ENCODE measurements around the gene DET1. TPM values are rescaled to one million over a fixed set of nuclear protein-coding genes. Genes with fewer than 3 reads are reported as not detected.

Gene DET1
- polyA plus RNA-seq, 3 donors = 1.2 to 3.9 (median 3.5) TPM

GRCh38 chr15:88509964-88510363, 36.5 kb downstream of the DET1 start:
- no peak overlapping the region for H3K27ac ChIP-seq (ENCODE audit: low read depth, low read length)

- WGBS, 3 donors = 97% methylated on average over 4 of the region's 4 CpGs
- no peak overlapping the region for H3K27ac ChIP-seq (ENCODE audit: low read depth, low read length)
These were observed 37.2 kb downstream of the DET1 start for GRCh38 chr15:88509321-88509720.

GRCh38 chr15:88506628-88507027, 39.9 kb downstream of the DET1 start:
- H3K27ac ChIP-seq (ENCODE audit: low read depth, low read length) = no peak overlapping the region

- H3K27ac ChIP-seq (ENCODE audit: low read depth, low read length) = no peak overlapping the region
- 94 to 97% (median 97%) methylated on average over 2 of the region's 2 CpGs for WGBS, 3 donors
These were observed 40.8 kb downstream of the DET1 start for GRCh38 chr15:88505721-88506120.

- WGBS, 3 donors = 77 to 84% (median 79%) methylated on average over 1 of the region's 1 CpG
These were observed 42.0 kb downstream of the DET1 start for GRCh38 chr15:88504445-88504844.

GRCh38 chr15:88498996-88499395, 47.5 kb downstream of the DET1 start:
- WGBS, 3 donors = 63 to 85% (median 78%) methylated on average over 3 of the region's 3 CpGs
- H3K27ac ChIP-seq (ENCODE audit: low read depth, low read length) = no peak overlapping the region

More at GRCh38 chr15:88504445-88504844, 42.0 kb downstream of the DET1 start:
- H3K27ac ChIP-seq (ENCODE audit: low read depth, low read length) = no peak overlapping the region

- 83 to 91% (median 87%) methylated on average over 11 of the region's 11 CpGs for WGBS, 3 donors
These were observed 49.2 kb downstream of the DET1 start for GRCh38 chr15:88497109-88497765.

GRCh38 chr15:88493844-88494243, 52.6 kb downstream of the DET1 start:
- H3K27ac ChIP-seq (ENCODE audit: low read depth, low read length) = no peak overlapping the region
- 87 to 91% (median 91%) methylated on average over 10 of the region's 10 CpGs for WGBS, 3 donors

More at GRCh38 chr15:88497109-88497765, 49.2 kb downstream of the DET1 start:
- no peak overlapping the region for H3K27ac ChIP-seq (ENCODE audit: low read depth, low read length)

- 61 to 74% (median 61%) methylated on average over 10 of the region's 10 CpGs for WGBS, 3 donors
These were observed 55.3 kb downstream of the DET1 start for GRCh38 chr15:88491158-88491557.

GRCh38 chr15:88490036-88490435, 56.4 kb downstream of the DET1 start:
- 85 to 96% (median 89%) methylated on average over 3 of the region's 3 CpGs for WGBS, 3 donors
- H3K27ac ChIP-seq (ENCODE audit: low read depth, low read length) = no peak overlapping the region

More at GRCh38 chr15:88491158-88491557, 55.3 kb downstream of the DET1 start:
- no peak overlapping the region for H3K27ac ChIP-seq (ENCODE audit: low read depth, low read length)

GRCh38 chr15:88489321-88489720, 57.2 kb downstream of the DET1 start:
- no peak overlapping the region for H3K27ac ChIP-seq (ENCODE audit: low read depth, low read length)
- WGBS, 3 donors = 70 to 86% (median 79%) methylated on average over 3 to 4 of the region's 4 CpGs

- WGBS, 3 donors = 66 to 71% (median 69%) methylated on average over 11 of the region's 11 CpGs
- H3K27ac ChIP-seq (ENCODE audit: low read depth, low read length) = no peak overlapping the region
These were observed 58.5 kb downstream of the DET1 start for GRCh38 chr15:88487796-88488523.

- 69 to 82% (median 77%) methylated on average over 2 of the region's 2 CpGs for WGBS, 3 donors
- H3K27ac ChIP-seq (ENCODE audit: low read depth, low read length) = no peak overlapping the region
These were observed 59.2 kb downstream of the DET1 start for GRCh38 chr15:88487178-88487795.

GRCh38 chr15:88484682-88485331, 61.7 kb downstream of the DET1 start:
- H3K27ac ChIP-seq (ENCODE audit: low read depth, low read length) = no peak overlapping the region
- 54 to 62% (median 59%) methylated on average over 10 of the region's 10 CpGs for WGBS, 3 donors

- no peak overlapping the region for H3K27ac ChIP-seq (ENCODE audit: low read depth, low read length)
- 37 to 45% (median 38%) methylated on average over 1 of the region's 1 CpG for WGBS, 3 donors
These were observed 64.2 kb downstream of the DET1 start for GRCh38 chr15:88482263-88482662.

GRCh38 chr15:88480981-88481380, 65.5 kb downstream of the DET1 start:
- H3K27ac ChIP-seq (ENCODE audit: low read depth, low read length) = no peak overlapping the region

GRCh38 chr15:88479169-88479568, 67.3 kb downstream of the DET1 start:
- WGBS, 3 donors = 63 to 92% (median 86%) methylated on average over 3 of the region's 3 CpGs

More at GRCh38 chr15:88480981-88481380, 65.5 kb downstream of the DET1 start:
- WGBS, 3 donors = 34 to 80% (median 78%) methylated on average over 8 of the region's 8 CpGs

GRCh38 chr15:88477904-88478303, 68.6 kb downstream of the DET1 start:
- H3K27ac ChIP-seq (ENCODE audit: low read depth, low read length) = no peak overlapping the region
- WGBS, 3 donors = 75 to 84% (median 80%) methylated on average over 5 of the region's 5 CpGs

More at GRCh38 chr15:88479169-88479568, 67.3 kb downstream of the DET1 start:
- H3K27ac ChIP-seq (ENCODE audit: low read depth, low read length) = no peak overlapping the region

- no peak overlapping the region for H3K27ac ChIP-seq (ENCODE audit: low read depth, low read length)
These were observed 69.4 kb downstream of the DET1 start for GRCh38 chr15:88477126-88477525.

More at GRCh38 chr15:88477126-88477525, 69.4 kb downstream of the DET1 start:
- WGBS, 3 donors = 87 to 94% (median 87%) methylated on average over 7 of the region's 7 CpGs

Data from adipose tissue (tissue), 3 donors.